Measurements from ENCODE around the gene RUNX2.
"Not testable (repeated sequence)": the region's sequence is repeated elsewhere in the genome, so short reads cannot be mapped to it uniquely, and the experiment has no call there.

Gene RUNX2

GRCh38 chr6:45327956-45328522 is at the start of gene RUNX2:
Gene RUNX2, plus strand, starts transcription at chr6:45328330. Its CDS starts 397 bp downstream, at chr6:45328727.
- in situ Hi-C loops (cut with HindIII; ENCODE audit: low pct_ligation_motif_present, low pct_unique_long_range_greater_than_20kb, low sequenced_read_pairs), result no loop called here
- DNase-seq, result peak; percentile 67

GRCh38 chr6:45278367-45278766 is 49.8 kb upstream of the RUNX2 start:
- no peak for DNase-seq
- in situ Hi-C loops (cut with HindIII; ENCODE audit: low pct_ligation_motif_present, low pct_unique_long_range_greater_than_20kb, low sequenced_read_pairs), result no loop called here

GRCh38 chr6:45286707-45287106 is 41.4 kb upstream of the RUNX2 start:
- DNase-seq; in situ Hi-C loops (cut with HindIII; ENCODE audit: low pct_ligation_motif_present, low pct_unique_long_range_greater_than_20kb, low sequenced_read_pairs): not testable (repeated sequence)

GRCh38 chr6:45289751-45290514 is 38.2 kb upstream of the RUNX2 start:
- in situ Hi-C loops (cut with HindIII; ENCODE audit: low pct_ligation_motif_present, low pct_unique_long_range_greater_than_20kb, low sequenced_read_pairs), result no loop called here
- DNase-seq, result no peak

GRCh38 chr6:45293306-45293705 is 34.8 kb upstream of the RUNX2 start:
- in situ Hi-C loops (cut with HindIII; ENCODE audit: low pct_ligation_motif_present, low pct_unique_long_range_greater_than_20kb, low sequenced_read_pairs), result no loop called here
- DNase-seq, result no peak

- DNase-seq; in situ Hi-C loops (cut with HindIII; ENCODE audit: low pct_ligation_motif_present, low pct_unique_long_range_greater_than_20kb, low sequenced_read_pairs): not testable (repeated sequence)
These were observed 33.9 kb upstream of the RUNX2 start for GRCh38 chr6:45294065-45294701.

GRCh38 chr6:45297320-45297719 is 30.8 kb upstream of the RUNX2 start:
- in situ Hi-C loops (cut with HindIII; ENCODE audit: low pct_ligation_motif_present, low pct_unique_long_range_greater_than_20kb, low sequenced_read_pairs), result no loop called here

GRCh38 chr6:45299096-45299581 is 29.0 kb upstream of the RUNX2 start:
- in situ Hi-C loops (cut with HindIII; ENCODE audit: low pct_ligation_motif_present, low pct_unique_long_range_greater_than_20kb, low sequenced_read_pairs), result no loop called here
- no peak for DNase-seq

More at GRCh38 chr6:45297320-45297719, 30.8 kb upstream of the RUNX2 start:
- no peak for DNase-seq

- no peak for DNase-seq
- in situ Hi-C loops (cut with HindIII; ENCODE audit: low pct_ligation_motif_present, low pct_unique_long_range_greater_than_20kb, low sequenced_read_pairs), result no loop called here
These were observed 27.4 kb upstream of the RUNX2 start for GRCh38 chr6:45300736-45301135.

GRCh38 chr6:45301348-45302142 is 26.6 kb upstream of the RUNX2 start:
- DNase-seq, result no peak
- in situ Hi-C loops (cut with HindIII; ENCODE audit: low pct_ligation_motif_present, low pct_unique_long_range_greater_than_20kb, low sequenced_read_pairs), result no loop called here

GRCh38 chr6:45302832-45303231 is 25.3 kb upstream of the RUNX2 start:
- in situ Hi-C loops (cut with HindIII; ENCODE audit: low pct_ligation_motif_present, low pct_unique_long_range_greater_than_20kb, low sequenced_read_pairs), result no loop called here
- no peak for DNase-seq

- no peak for DNase-seq
- in situ Hi-C loops (cut with HindIII; ENCODE audit: low pct_ligation_motif_present, low pct_unique_long_range_greater_than_20kb, low sequenced_read_pairs), result no loop called here
These were observed 22.6 kb upstream of the RUNX2 start for GRCh38 chr6:45305546-45305945.

GRCh38 chr6:45310118-45310788 is 17.9 kb upstream of the RUNX2 start:
- in situ Hi-C loops (cut with HindIII; ENCODE audit: low pct_ligation_motif_present, low pct_unique_long_range_greater_than_20kb, low sequenced_read_pairs), result no loop called here
- DNase-seq, result no peak

- in situ Hi-C loops (cut with HindIII; ENCODE audit: low pct_ligation_motif_present, low pct_unique_long_range_greater_than_20kb, low sequenced_read_pairs), result no loop called here
- no peak for DNase-seq
These were observed 14.0 kb upstream of the RUNX2 start for GRCh38 chr6:45314146-45314545.

GRCh38 chr6:45320349-45320748 is 7.8 kb upstream of the RUNX2 start:
- in situ Hi-C loops (cut with HindIII; ENCODE audit: low pct_ligation_motif_present, low pct_unique_long_range_greater_than_20kb, low sequenced_read_pairs), result no loop called here
- no peak for DNase-seq

GRCh38 chr6:45323656-45324224 is 4.4 kb upstream of the RUNX2 start:
- in situ Hi-C loops (cut with HindIII; ENCODE audit: low pct_ligation_motif_present, low pct_unique_long_range_greater_than_20kb, low sequenced_read_pairs), result no loop called here
- no peak for DNase-seq

- in situ Hi-C loops (cut with HindIII; ENCODE audit: low pct_ligation_motif_present, low pct_unique_long_range_greater_than_20kb, low sequenced_read_pairs), result no loop called here
- peak; percentile 68 for DNase-seq
These were observed 1.3 kb upstream of the RUNX2 start for GRCh38 chr6:45326698-45327417.
